Endodermal cell (in vitro differentiated cells): ENCODE results near the gene EFNA5. TPM values are rescaled to one million over a fixed set of nuclear protein-coding genes. Genes with fewer than 3 reads are reported as not detected.

ENCODE experiments used
- DNase-seq: peaks from one replicate; pipeline ENCODE4 v3.0.0-alpha.2; 2017
- H3K27ac ChIP-seq: 2 replicates; pipeline ENCODE4 v1.5.1; 2013; ENCODE audit warnings: mild to moderate bottlenecking, low read depth, low read length, moderate library complexity
- H3K27me3 ChIP-seq: 2 replicates; pipeline ENCODE4 v1.6.1; 2013; ENCODE audit warnings: mild to moderate bottlenecking, low read length, moderate library complexity; ENCODE audit not compliant: insufficient read depth, control insufficient read depth, poor library complexity, severe bottlenecking
- H3K36me3 ChIP-seq: 2 replicates; pipeline ENCODE4 v1.7.0; 2013; ENCODE audit warnings: mild to moderate bottlenecking, low read length, moderate library complexity; ENCODE audit not compliant: control insufficient read depth, insufficient read depth
- H3K4me1 ChIP-seq: one replicate; pipeline ENCODE4 v1.7.0; 2013; ENCODE audit warnings: low read length; ENCODE audit not compliant: control insufficient read depth, insufficient read depth
- H3K4me3 ChIP-seq: 2 replicates; pipeline ENCODE4 v1.5.1; 2013; ENCODE audit warnings: mild to moderate bottlenecking, low read length, moderate library complexity
- H3K9ac ChIP-seq: 2 replicates; pipeline ENCODE4 v1.6.1; 2013; ENCODE audit warnings: mild to moderate bottlenecking, low read length, moderate library complexity; ENCODE audit not compliant: poor library complexity, severe bottlenecking; ENCODE audit errors: extremely low read depth
- H3K9me3 ChIP-seq: 2 replicates; pipeline ENCODE4 v1.6.1; 2013; ENCODE audit warnings: mild to moderate bottlenecking, low read length, moderate library complexity; ENCODE audit not compliant: control insufficient read depth
- H3K27ac Mint-ChIP-seq: 2 replicates; pipeline ENCODE4 v1.8.0; 2020; ENCODE audit warnings: mixed read lengths
- H3K27me3 Mint-ChIP-seq: 2 replicates; pipeline ENCODE4 v1.8.0; 2021; ENCODE audit warnings: mild to moderate bottlenecking, mixed read lengths; ENCODE audit not compliant: insufficient read depth
- H3K36me3 Mint-ChIP-seq: 2 replicates; pipeline ENCODE4 v1.8.0; 2020; ENCODE audit warnings: low read depth, mixed read lengths
- H3K4me1 Mint-ChIP-seq: 2 replicates; pipeline ENCODE4 v1.8.0; 2020; ENCODE audit warnings: mixed read lengths
- H3K4me3 Mint-ChIP-seq: 2 replicates; pipeline ENCODE4 v1.8.0; 2020; ENCODE audit warnings: mild to moderate bottlenecking, moderate library complexity, mixed read lengths
- H3K9me3 Mint-ChIP-seq: 2 replicates; pipeline ENCODE4 v1.8.0; 2020; ENCODE audit warnings: mild to moderate bottlenecking, mixed read lengths
- WGBS, 2 experiments: methylation state at CpG; one replicate each; pipeline versions ENCODE4 v1.1.5 to v1.1.7; 2013; ENCODE audit warnings: missing lambda C conversion rate in 2 of 2, mixed read lengths in 1 of 2; ENCODE audit not compliant: insufficient coverage in 1 of 2, insufficient read length in 1 of 2; 5-methylcytosine and 5-hydroxymethylcytosine counted together
- total RNA-seq, 2 donors: library from RNA; stranded (reverse); fragmentation: NEBNext Ultra II Directional in 1 of 2; extraction: Animal tissue kit (Norgen Biotek cat#: 25700) in 1 of 2; gene quantifications; 2 replicates in 1 of 2; 3 replicates in 1 of 2; pipeline ENCODE4 v1.2.1, GENCODE V29; 2021
- TF ChIP-seq, protein P1 (sequence below): fragments of 200-600 bp; sonication (generic); conservative IDR thresholded peaks from 2 replicates; pipeline ENCODE4 v1.5.0; 2021; ENCODE audit warnings: antibody characterized with exemption, mild to moderate bottlenecking

EFNA5 gene
- total RNA-seq, 2 donors from 2014 or later = 53.3 to 63.1 TPM

- Histone ChIP-seq H3K27ac (peak overlapping the region; percentile 97), H3K4me1 (peaks cover 70% of the 10 kb centered on the region), H3K9ac (peak overlapping the region; percentile 46)
Measured at GRCh38 chr5:107570805-107571531, 99.8 kb downstream of the EFNA5 start.

DNA sequence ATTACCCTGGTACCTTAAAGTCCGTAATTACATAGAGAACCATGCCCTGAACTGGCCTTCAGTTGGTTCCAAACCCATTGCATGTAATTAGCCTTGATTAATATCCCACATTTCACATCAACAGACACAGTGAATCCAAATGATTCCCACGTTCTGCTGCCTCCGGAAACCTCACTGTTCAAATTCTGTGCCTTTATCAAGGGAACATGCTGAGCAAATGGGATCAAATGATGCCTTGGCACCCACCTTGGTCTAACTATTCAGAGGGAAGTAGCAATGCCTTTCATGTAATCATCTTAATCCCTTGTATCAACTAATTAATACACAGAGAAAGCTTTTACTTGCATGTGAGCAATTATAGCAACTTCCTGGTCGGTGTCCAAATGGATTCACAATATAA lies 100.6 kb downstream of the EFNA5 start:
- Mint-ChIP-seq H3K4me3 (peak overlapping the region; percentile 37), H3K36me3 (no peaks in the 10 kb centered on the region), H3K4me1 (peaks cover 84% of the 10 kb centered on the region), H3K27ac (peak overlapping the region; percentile 92), H3K27me3 (no peaks in the 10 kb centered on the region), H3K9me3 (no peaks in the 10 kb centered on the region)
- no peak for DNase-seq
- Histone ChIP-seq H3K4me3 (no peak overlapping the region), H3K27me3 (no peaks in the 10 kb centered on the region), H3K9ac (no peak overlapping the region), H3K4me1 (peaks cover 68% of the 10 kb centered on the region), H3K9me3 (no peaks in the 10 kb centered on the region), H3K27ac (no peak overlapping the region), H3K36me3 (no peaks in the 10 kb centered on the region)
- 75 to 84% methylated on average over 3 to 4 of the region's 4 CpGs for WGBS, 2 experiments
- TF ChIP-seq, protein P1, sequence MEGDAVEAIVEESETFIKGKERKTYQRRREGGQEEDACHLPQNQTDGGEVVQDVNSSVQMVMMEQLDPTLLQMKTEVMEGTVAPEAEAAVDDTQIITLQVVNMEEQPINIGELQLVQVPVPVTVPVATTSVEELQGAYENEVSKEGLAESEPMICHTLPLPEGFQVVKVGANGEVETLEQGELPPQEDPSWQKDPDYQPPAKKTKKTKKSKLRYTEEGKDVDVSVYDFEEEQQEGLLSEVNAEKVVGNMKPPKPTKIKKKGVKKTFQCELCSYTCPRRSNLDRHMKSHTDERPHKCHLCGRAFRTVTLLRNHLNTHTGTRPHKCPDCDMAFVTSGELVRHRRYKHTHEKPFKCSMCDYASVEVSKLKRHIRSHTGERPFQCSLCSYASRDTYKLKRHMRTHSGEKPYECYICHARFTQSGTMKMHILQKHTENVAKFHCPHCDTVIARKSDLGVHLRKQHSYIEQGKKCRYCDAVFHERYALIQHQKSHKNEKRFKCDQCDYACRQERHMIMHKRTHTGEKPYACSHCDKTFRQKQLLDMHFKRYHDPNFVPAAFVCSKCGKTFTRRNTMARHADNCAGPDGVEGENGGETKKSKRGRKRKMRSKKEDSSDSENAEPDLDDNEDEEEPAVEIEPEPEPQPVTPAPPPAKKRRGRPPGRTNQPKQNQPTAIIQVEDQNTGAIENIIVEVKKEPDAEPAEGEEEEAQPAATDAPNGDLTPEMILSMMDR = no peak

More at GRCh38 chr5:107570805-107571531, 99.8 kb downstream of the EFNA5 start:
- no peaks in the 10 kb centered on the region for H3K27me3 ChIP-seq
- H3K36me3 ChIP-seq = no peaks in the 10 kb centered on the region
- no peaks in the 10 kb centered on the region for H3K27me3 Mint-ChIP-seq
- 38 to 46% methylated on average over 11 to 14 of the region's 14 CpGs for WGBS, 2 experiments
- H3K4me3 Mint-ChIP-seq = peak overlapping the region; percentile 37
- no peaks in the 10 kb centered on the region for H3K9me3 Mint-ChIP-seq
- peak overlapping the region; percentile 76 for H3K4me3 ChIP-seq
- peaks cover 87% of the 10 kb centered on the region for H3K4me1 Mint-ChIP-seq
- H3K9me3 ChIP-seq = no peaks in the 10 kb centered on the region
- H3K36me3 Mint-ChIP-seq = no peaks in the 10 kb centered on the region
- TF ChIP-seq, protein P1 = no peak
- DNase-seq = peak; percentile 80
- peak overlapping the region; percentile 92 for H3K27ac Mint-ChIP-seq

GRCh38 chr5:107567901-107568671 lies 102.7 kb downstream of the EFNA5 start:
- H3K27ac Mint-ChIP-seq = peak overlapping the region; percentile 37
- Histone ChIP-seq H3K4me1 (peaks cover 62% of the 10 kb centered on the region), H3K27me3 (no peaks in the 10 kb centered on the region), H3K9me3 (no peaks in the 10 kb centered on the region), H3K27ac (no peak overlapping the region), H3K4me3 (no peak overlapping the region), H3K9ac (no peak overlapping the region), H3K36me3 (no peaks in the 10 kb centered on the region)
- 69 to 88% methylated on average over 1 to 3 of the region's 4 CpGs for WGBS, 2 experiments
- peaks cover 76% of the 10 kb centered on the region for H3K4me1 Mint-ChIP-seq
- H3K9me3 Mint-ChIP-seq = no peaks in the 10 kb centered on the region
- no peak for DNase-seq
- no peaks in the 10 kb centered on the region for H3K27me3 Mint-ChIP-seq
- no peaks in the 10 kb centered on the region for H3K36me3 Mint-ChIP-seq
- TF ChIP-seq, protein P1 = no peak
- no peak overlapping the region for H3K4me3 Mint-ChIP-seq
